ENCODE data around the gene TMEM141. TPM values are rescaled to one million over a fixed set of nuclear protein-coding genes. Genes with fewer than 3 reads are reported as not detected.
"Not testable (repeated sequence)": the region's sequence is repeated elsewhere in the genome, so short reads cannot be mapped to it uniquely, and the experiment has no call there.

Gene TMEM141
- total and polyA plus RNA-seq, 2 of the 8 experiments (the other 6 are each of a cell fraction or from before 2014, with no cell fraction given) = 51.1 to 137 TPM

DNA sequence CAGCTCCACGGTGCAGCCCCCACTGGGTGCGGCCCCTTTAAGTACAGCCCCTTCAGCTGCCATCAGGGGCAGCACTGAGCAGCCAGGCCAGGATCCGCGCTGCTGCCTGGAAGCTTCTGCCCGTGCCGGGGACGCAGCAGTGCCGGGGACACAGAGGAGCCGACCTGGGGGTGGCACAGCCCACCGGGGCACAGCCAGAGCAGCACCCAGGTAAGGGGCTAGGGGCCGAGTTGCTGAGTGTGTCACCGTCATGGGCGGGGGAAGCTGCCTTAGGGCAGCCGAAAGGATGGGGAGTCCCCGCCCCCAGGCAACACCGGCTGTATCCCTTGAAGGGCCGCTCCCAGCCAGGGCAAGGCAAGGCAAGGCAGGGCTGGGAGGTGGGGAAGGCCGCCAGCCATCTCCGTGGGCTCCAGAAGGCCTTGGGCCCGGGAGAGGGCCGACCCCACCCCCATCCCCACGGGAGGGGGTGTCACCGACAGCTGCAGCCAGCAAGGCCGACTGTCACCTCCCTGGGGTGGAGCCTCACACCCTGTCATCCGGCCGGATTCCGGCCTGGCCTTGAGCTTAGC lies 51.3 kb downstream of the TMEM141 start, which contains the start of gene AJM1:
Gene AJM1, plus strand, starts transcription at position 99 of the 569 bp plus-strand sequence. CDS start 1,937 bp downstream, outside the sequence.
- ChIA-PET POLR2A (ENCODE audit: partially characterized antibody) (interaction anchor here (1.1 to 20.5 kb wide), 8 partner anchors 10 to 114 kb away, joined by 3 to 248 read pairs (median 6); partner anchors contain the start of genes MAMDC4 and RABL6), CTCF (ENCODE audit: partially characterized antibody) (interaction anchor here (0.7 to 8.9 kb wide), 39 partner anchors 9 to 453 kb away, joined by 3 to 131 read pairs (median 4); partner anchors contain the start of genes ABCA2, LCN8 and MAMDC4)
- not testable (repeated sequence) for H3K9ac ChIP-seq (replicated peaks in 1 of 4; ENCODE audit: extremely low read depth in 1 of 4, low read depth in 3 of 4, low read length in 3 of 4); FAIRE-seq; H3K79me1 ChIP-seq (ENCODE audit: low read depth, low read length); H3K27ac ChIP-seq (ENCODE audit: low read depth, low read length); H3K23ac ChIP-seq (ENCODE audit: insufficient read length); H2BK20ac ChIP-seq (ENCODE audit: low read length); H3K56ac ChIP-seq (replicated peaks; ENCODE audit: insufficient read length, low read depth, low read length); H2BK15ac ChIP-seq (ENCODE audit: low read length); H3K4ac ChIP-seq (replicated peaks; ENCODE audit: insufficient read length, low read depth, low read length); H3K23me2 ChIP-seq (ENCODE audit: low read depth, low read length); H2AFZ ChIP-seq (ENCODE audit: low read length); H3K9me3 ChIP-seq (ENCODE audit: insufficient read depth in 2 of 2, low read depth in 1 of 2, low read length in 1 of 2); H3K14ac ChIP-seq (ENCODE audit: insufficient read length); H2AK5ac ChIP-seq (ENCODE audit: low read depth, low read length); H2BK120ac ChIP-seq (replicated peaks; ENCODE audit: low read depth, low read length); H4K5ac ChIP-seq (ENCODE audit: insufficient read length, low read depth, low read length); H4K20me1 ChIP-seq (replicated peaks in 1 of 2; ENCODE audit: control insufficient read depth in 1 of 2, insufficient read depth in 2 of 2, low read length in 2 of 2); H3K79me2 ChIP-seq (ENCODE audit: control insufficient read depth in 1 of 2, insufficient read depth in 2 of 2, low read length in 2 of 2); H4K91ac ChIP-seq (replicated peaks; ENCODE audit: insufficient read length, low read length)
- Histone ChIP-seq H3K18ac (ENCODE audit: extremely low read depth, low read length) (peak within 1 kb of the TSS; percentile 48; the same call in 1 of the 2 replicates), H4K8ac (ENCODE audit: extremely low read depth, insufficient read depth, low read length) (peak within 1 kb of the TSS; percentile 51), H2BK12ac (ENCODE audit: low read depth, low read length) (peak within 1 kb of the TSS; percentile 27; the same call in 1 of the 2 replicates), H2BK5ac (ENCODE audit: low read depth, low read length) (peak within 1 kb of the TSS; percentile 30; the same call in 1 of the 2 replicates), H3K4me2 (ENCODE audit: insufficient read depth in 1 of 2, low read depth in 2 of 2, low read length in 2 of 2) (peak within 1 kb of the TSS in 1 of 2 experiments; percentile 61; a peak in 2 of 4 replicates), H3K27me3 (replicated peaks in 1 of 4; ENCODE audit: control insufficient read depth in 3 of 4, extremely low read depth in 1 of 4, insufficient read depth in 3 of 4, low read length in 3 of 4) (peaks cover 2 to 12% (median 7%) of the 10 kb centered on the region in 4 experiments; a peak in 6 of 7 replicates), H3K4me3 (ENCODE audit: extremely low read depth in 1 of 4, insufficient read depth in 2 of 4, low read depth in 3 of 4, low read length in 4 of 4) (peak within 1 kb of the TSS in 1 of 4 experiments; percentile 38; a peak in 2 of 8 replicates), H3K4me1 (replicated peaks in 1 of 4; ENCODE audit: control insufficient read depth in 3 of 4, insufficient read depth in 4 of 4, low read length in 3 of 4) (peaks cover 5 to 32% (median 20%) of the 10 kb centered on the region in 4 experiments), H3K36me3 (ENCODE audit: control insufficient read depth in 2 of 4, insufficient read depth in 4 of 4, low read length in 3 of 4) (peaks cover 0 to 21% (median 4%) of the 10 kb centered on the region in 4 experiments; a peak in 2 of 8 replicates)
- 17% methylated on average over 21 of the region's 27 CpGs; no CpG with 5 or more reads in 1 of the 2 experiments for WGBS, 2 experiments (ENCODE audit: extremely low coverage in 1 of 2, insufficient coverage in 1 of 2, insufficient read length in 1 of 2, insufficient replicate concordance in 2 of 2, low coverage in 1 of 2, low lambda C conversion rate in 2 of 2, missing lambda C conversion rate in 1 of 2)
- peak; percentile 14 for TF ChIP-seq TAF7 (optimal IDR thresholded peaks at IDR 0.05; ENCODE audit: borderline replicate concordance, low read depth, low read length)
- TF ChIP-seq, protein P1, sequence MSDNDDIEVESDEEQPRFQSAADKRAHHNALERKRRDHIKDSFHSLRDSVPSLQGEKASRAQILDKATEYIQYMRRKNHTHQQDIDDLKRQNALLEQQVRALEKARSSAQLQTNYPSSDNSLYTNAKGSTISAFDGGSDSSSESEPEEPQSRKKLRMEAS (IDR thresholded peaks at IDR 0.05) = peak; percentile 61
- peak; percentile 83; the same call in 1 of the 2 replicates for TF ChIP-seq GABPA (IDR thresholded peaks at IDR 0.05; ENCODE audit: borderline replicate concordance, insufficient read depth, low read length)
- 0 out of 4 replicates have a peak, but pooled peaks of 1 of the 2 experiments have one; percentile 56 for TF ChIP-seq SIN3A (conservative IDR thresholded peaks at IDR 0.05 in 1 of 2, IDR thresholded peaks at IDR 0.05 in 1 of 2; ENCODE audit: low read depth in 1 of 2, low read length in 2 of 2)
- TF ChIP-seq POLR2AphosphoS5 (IDR thresholded peaks at IDR 0.05; ENCODE audit: low read depth, low read length) = peak; percentile 62; the same call in 1 of the 2 replicates
- peak in 2 of 3 experiments; percentile 80; a peak in 3 of 4 replicates for TF ChIP-seq CTCF (IDR thresholded peaks at IDR 0.05; ENCODE audit: control extremely low read depth in 1 of 3, insufficient read depth in 1 of 3, low read depth in 1 of 3, low read length in 3 of 3)
- peak; percentile 50 to 53; a peak in 3 of 4 replicates for TF ChIP-seq RAD21 (IDR thresholded peaks at IDR 0.05 in 1 of 2, conservative IDR thresholded peaks at IDR 0.05 in 1 of 2; ENCODE audit: low read depth in 2 of 2, low read length in 2 of 2)
- TF ChIP-seq POLR2A (IDR thresholded peaks at IDR 0.05; ENCODE audit: control extremely low read depth in 1 of 2, low read depth in 2 of 2, low read length in 2 of 2) = peak in 1 of 2 experiments; percentile 22; a peak in 1 of 3 replicates
- DNase-seq (ENCODE audit: low read depth in 1 of 2, low spot score in 2 of 2) = peak in 1 of 2 experiments; percentile 93

Data from H1 (cell line).